ENCODE data around the gene POLN.

The POLN gene

DNA sequence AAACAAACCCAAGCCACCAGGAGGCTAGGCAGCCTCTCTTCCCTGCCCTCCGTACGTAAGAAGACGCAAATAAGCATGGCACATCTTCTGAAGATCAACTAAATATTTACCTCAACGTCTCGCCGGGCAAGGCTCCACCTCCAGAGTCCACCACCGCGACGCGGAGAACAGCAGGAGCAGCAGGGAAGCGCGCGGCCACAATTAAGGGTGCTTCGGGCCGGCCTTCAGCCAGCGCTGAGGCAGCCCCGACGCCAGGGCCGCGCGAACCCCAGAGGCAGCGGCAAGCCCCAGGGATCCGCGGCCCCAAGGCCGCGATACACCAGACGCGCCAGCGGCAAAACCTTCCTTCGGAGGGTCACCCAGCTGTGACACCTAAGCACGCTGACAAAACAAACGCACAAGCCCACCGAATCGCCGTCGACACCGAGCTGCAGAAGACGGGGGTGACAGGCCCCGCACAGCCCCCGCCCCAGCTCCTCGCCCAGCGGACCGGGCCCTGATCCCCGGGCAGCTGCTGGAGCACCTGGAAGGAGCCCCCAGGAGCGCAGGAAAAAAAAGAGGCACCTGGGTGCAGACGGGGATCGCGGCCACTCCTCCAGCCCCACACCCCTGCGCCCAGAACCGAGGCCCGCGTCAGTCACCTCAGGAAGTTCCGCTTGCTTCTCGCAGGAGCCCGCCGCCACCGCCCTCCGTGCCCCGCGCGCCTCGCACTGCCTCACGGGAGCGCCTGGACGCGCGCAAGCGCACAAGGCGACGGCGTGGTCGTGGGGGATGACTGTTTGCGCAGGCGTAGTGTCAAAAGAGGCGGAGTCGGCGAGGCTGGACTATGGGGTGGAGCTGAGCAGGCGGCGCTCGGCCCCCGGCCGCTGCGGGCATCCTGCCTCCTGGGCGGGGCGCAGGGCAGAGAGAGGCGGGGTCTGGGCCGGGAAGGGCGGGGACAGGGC lies at the start of gene POLN, which contains the start of gene HAUS3:
TSS of gene POLN (minus strand) at position 712 of the 944 bp plus-strand sequence. CDS start 12,890 bp downstream, outside the sequence.
TSS of gene HAUS3 (minus strand) at position 712 of the 944 bp plus-strand sequence. CDS start 1,175 bp downstream, outside the sequence.
- DNase-seq (ENCODE audit: extremely low spot score) = peak; percentile 100
- ChIA-PET CTCF (interaction anchor here (1.0 to 1.8 kb wide), 8 partner anchors 8 to 230 kb away, joined by 3 to 6 read pairs (median 4); partner anchors contain the start of gene RNF4), POLR2A (interaction anchor here (1.0 to 1.2 kb wide), 4 partner anchors 9 to 21 kb away, joined by 3 to 6 read pairs (median 4); partner anchors contain the start of gene MXD4)
- TF ChIP-seq, protein P1, sequence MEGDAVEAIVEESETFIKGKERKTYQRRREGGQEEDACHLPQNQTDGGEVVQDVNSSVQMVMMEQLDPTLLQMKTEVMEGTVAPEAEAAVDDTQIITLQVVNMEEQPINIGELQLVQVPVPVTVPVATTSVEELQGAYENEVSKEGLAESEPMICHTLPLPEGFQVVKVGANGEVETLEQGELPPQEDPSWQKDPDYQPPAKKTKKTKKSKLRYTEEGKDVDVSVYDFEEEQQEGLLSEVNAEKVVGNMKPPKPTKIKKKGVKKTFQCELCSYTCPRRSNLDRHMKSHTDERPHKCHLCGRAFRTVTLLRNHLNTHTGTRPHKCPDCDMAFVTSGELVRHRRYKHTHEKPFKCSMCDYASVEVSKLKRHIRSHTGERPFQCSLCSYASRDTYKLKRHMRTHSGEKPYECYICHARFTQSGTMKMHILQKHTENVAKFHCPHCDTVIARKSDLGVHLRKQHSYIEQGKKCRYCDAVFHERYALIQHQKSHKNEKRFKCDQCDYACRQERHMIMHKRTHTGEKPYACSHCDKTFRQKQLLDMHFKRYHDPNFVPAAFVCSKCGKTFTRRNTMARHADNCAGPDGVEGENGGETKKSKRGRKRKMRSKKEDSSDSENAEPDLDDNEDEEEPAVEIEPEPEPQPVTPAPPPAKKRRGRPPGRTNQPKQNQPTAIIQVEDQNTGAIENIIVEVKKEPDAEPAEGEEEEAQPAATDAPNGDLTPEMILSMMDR (IDR thresholded peaks at IDR 0.05; ENCODE audit: control extremely low read depth, extremely low read depth, low read depth, missing control alignments) = no peak

DNA sequence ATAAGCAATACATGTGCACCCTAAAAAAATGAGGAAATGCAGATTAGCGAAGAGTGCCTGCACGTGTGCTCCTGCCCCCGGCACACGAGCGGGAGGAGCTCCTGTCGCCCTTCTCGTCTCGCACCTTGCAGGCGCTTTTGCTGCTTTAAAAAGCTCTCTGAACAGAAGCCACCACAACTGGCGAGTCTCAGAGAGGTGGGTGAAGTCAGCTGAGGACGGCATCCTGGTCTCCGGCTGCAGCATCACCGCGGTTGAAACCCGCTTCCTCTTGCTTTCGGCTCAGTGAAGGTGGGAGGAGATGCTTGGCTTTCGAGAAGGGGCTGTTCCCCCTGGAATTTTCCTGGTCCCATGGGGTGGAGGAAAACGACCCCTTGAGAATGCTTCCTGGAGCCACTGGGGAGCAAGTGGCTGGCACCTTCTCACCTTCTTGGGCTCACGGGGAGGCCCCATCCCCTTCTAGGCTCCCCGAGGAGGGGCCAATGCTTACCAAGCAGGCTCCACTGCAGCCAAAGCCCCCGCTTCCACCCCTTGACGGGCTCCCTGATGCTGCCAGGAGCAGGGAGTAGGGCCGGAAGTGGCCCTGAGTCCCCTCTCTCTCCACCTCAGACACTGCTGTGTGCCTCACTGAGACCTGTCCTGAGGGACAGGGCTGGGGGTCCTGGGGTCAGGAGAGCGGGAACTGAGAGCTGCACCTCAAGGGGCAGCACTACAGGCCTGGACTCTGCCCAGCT lies 49.2 kb upstream of the POLN start:
- CTCF ChIA-PET = interaction anchor here (1.1 kb wide), 1 partner anchor 9 kb away, joined by 3 read pairs; no protein-coding TSS in a partner anchor
- DNase-seq (ENCODE audit: extremely low spot score) = peak; percentile 46
- TF ChIP-seq, protein P1 (IDR thresholded peaks at IDR 0.05; ENCODE audit: control extremely low read depth, extremely low read depth, low read depth, missing control alignments) = no peak
- POLR2A ChIA-PET = no interaction called here

DNA sequence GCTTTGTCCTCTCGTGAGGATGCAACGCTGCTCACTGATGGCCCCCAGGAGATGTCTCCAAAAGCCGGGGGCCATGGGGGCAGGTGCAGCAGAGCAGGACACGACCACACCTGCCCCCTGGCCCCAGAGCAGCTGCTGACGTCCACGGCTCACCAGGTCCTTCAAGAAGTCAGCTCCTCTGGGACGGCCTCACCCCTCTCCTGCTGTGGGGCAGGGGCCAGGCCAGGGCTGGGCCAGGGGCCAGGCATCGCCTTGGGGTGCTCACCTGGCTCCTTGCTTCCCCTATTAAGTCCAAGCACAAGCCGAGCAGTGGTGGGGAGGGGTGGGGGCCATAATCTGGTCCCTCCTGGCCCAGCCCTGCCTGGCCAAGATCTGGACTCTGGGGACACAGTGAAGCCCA lies 48.6 kb upstream of the POLN start:
- TF ChIP-seq, protein P1 (IDR thresholded peaks at IDR 0.05; ENCODE audit: control extremely low read depth, extremely low read depth, low read depth, missing control alignments) = no peak
- DNase-seq (ENCODE audit: extremely low spot score) = no peak
- POLR2A ChIA-PET = no interaction called here
- CTCF ChIA-PET = interaction anchor here (1.0 kb wide), 1 partner anchor 10 kb away, joined by 3 read pairs; no protein-coding TSS in a partner anchor

DNA sequence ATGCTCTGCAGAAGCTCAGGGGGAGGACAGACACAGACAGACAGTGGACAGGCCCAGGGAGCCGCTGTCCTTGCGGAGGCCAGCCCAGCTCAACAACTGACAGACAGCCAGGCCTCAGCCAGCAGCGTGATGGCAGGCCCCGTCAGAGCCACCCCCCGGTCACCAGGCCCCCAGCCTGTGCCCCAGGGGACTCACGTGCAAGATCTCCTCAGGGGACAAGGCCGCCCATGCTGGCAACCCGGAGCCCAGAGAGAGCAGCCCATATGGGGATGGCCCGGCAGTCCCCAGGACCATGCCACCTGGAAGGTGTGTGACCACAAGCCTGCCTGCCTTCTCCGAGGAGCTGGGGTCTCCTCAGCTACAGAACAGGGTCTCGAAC lies 48.0 kb upstream of the POLN start:
- CTCF ChIA-PET = interaction anchor here (1.0 kb wide), 1 partner anchor 9 kb away, joined by 3 read pairs; no protein-coding TSS in a partner anchor
- POLR2A ChIA-PET = no interaction called here
- no peak for DNase-seq (ENCODE audit: extremely low spot score)
- TF ChIP-seq, protein P1 (IDR thresholded peaks at IDR 0.05; ENCODE audit: control extremely low read depth, extremely low read depth, low read depth, missing control alignments) = no peak

DNA sequence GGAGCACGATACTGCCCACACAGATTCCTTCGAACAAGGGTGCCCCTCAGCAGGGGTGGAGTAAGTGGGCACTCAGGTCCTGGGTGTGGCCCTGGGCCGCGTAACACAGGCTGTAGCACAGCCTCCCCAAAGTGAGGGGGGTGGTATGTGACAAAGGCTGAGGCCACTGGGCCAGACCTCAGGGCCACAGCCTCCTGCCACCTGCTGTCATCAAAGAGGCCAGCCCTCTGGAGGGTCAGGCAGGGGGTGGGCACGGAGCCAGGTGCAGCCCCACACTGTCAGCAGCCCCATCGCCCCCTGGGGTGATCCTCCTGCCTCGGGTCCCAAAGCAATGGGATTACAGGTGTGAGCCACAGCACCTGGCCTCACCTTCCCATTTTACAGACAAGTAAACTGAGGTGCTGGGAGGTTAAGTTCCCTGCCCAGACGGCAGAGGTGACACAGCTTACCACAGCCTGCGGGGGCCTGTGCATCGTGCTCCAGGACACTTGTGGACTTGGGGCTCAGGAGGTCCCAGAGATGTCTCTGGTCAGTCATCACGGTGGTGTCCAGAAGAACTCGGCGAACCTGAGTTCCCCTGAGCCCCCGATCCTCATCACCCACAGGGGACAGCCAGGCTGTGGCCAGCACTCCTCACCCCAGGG lies 47.5 kb upstream of the POLN start:
- TF ChIP-seq, protein P1 (IDR thresholded peaks at IDR 0.05; ENCODE audit: control extremely low read depth, extremely low read depth, low read depth, missing control alignments) = no peak
- no peak for DNase-seq (ENCODE audit: extremely low spot score)
- POLR2A ChIA-PET = no interaction called here
- CTCF ChIA-PET = interaction anchor here (1.0 kb wide), 1 partner anchor 9 kb away, joined by 3 read pairs; no protein-coding TSS in a partner anchor
